MV-4-11 (cell line): ENCODE data around the gene WWOX.

ENCODE experiments used
- DNase-seq: peaks from one replicate; lab custom pipeline; 2025; lab: John Stamatoyannopoulos, UW

The WWOX gene

GRCh38 chr16:79100447-79100846, 1001.0 kb downstream of the WWOX start:
- DNase-seq: no peak

GRCh38 chr16:79101491-79101890, 1002.0 kb downstream of the WWOX start:
- peak; percentile 34 for DNase-seq

- DNase-seq: no peak
These were observed 1005.1 kb downstream of the WWOX start for GRCh38 chr16:79104567-79104966.

- DNase-seq: no peak
These were observed 1007.8 kb downstream of the WWOX start for GRCh38 chr16:79107301-79107700.

- peak; percentile 50 for DNase-seq
These were observed 1010.3 kb downstream of the WWOX start for GRCh38 chr16:79109771-79110170.

GRCh38 chr16:79110242-79110641, 1010.8 kb downstream of the WWOX start:
- no peak for DNase-seq

- DNase-seq: no peak
These were observed 1011.5 kb downstream of the WWOX start for GRCh38 chr16:79110953-79111352.

- no peak for DNase-seq
These were observed 1013.0 kb downstream of the WWOX start for GRCh38 chr16:79112462-79112861.

GRCh38 chr16:79113826-79114225, 1014.4 kb downstream of the WWOX start:
- peak; percentile 12 for DNase-seq

GRCh38 chr16:79114759-79115158, 1015.3 kb downstream of the WWOX start:
- no peak for DNase-seq

- no peak for DNase-seq
These were observed 1022.5 kb downstream of the WWOX start for GRCh38 chr16:79121906-79122305.

- no peak for DNase-seq
These were observed 1022.9 kb downstream of the WWOX start for GRCh38 chr16:79122343-79122742.

- DNase-seq: no peak
These were observed 1024.7 kb downstream of the WWOX start for GRCh38 chr16:79124016-79124756.

- no peak for DNase-seq
These were observed 1028.3 kb downstream of the WWOX start for GRCh38 chr16:79127766-79128165.

GRCh38 chr16:79128706-79129105, 1029.3 kb downstream of the WWOX start:
- DNase-seq: no peak

- DNase-seq: no peak
These were observed 1031.2 kb downstream of the WWOX start for GRCh38 chr16:79130616-79131015.

GRCh38 chr16:79131321-79132075, 1032.0 kb downstream of the WWOX start:
- no peak for DNase-seq

- no peak for DNase-seq
These were observed 1033.2 kb downstream of the WWOX start for GRCh38 chr16:79132701-79133100.

- no peak for DNase-seq
These were observed 1034.8 kb downstream of the WWOX start for GRCh38 chr16:79134300-79134699.

- no peak for DNase-seq
These were observed 1037.5 kb downstream of the WWOX start for GRCh38 chr16:79136955-79137354.

GRCh38 chr16:79137426-79137939, 1038.0 kb downstream of the WWOX start:
- no peak for DNase-seq

- DNase-seq: no peak
These were observed 1040.3 kb downstream of the WWOX start for GRCh38 chr16:79139799-79140198.

GRCh38 chr16:79143026-79143425, 1043.6 kb downstream of the WWOX start:
- DNase-seq: no peak
